VCaP (cell line): ENCODE data around the gene ARL13A.

Experiments
- H3K27ac ChIP-seq: fragments of 450-650 bp; 2 replicates; pipeline ENCODE4 v1.5.1; 2017
- CTCF ChIP-seq: fragments of 450-650 bp; conservative IDR thresholded peaks from 2 replicates; pipeline ENCODE4 v1.5.1; 2017; ENCODE audit warnings: mild to moderate bottlenecking, moderate library complexity

The ARL13A gene

GRCh38 chrX:100939333-100939732, 30.2 kb upstream of the ARL13A start:
- no peak overlapping the region for H3K27ac ChIP-seq
- no peak for TF ChIP-seq CTCF

- H3K27ac ChIP-seq = no peak overlapping the region
- no peak for TF ChIP-seq CTCF
Measured at GRCh38 chrX:100944601-100945000, 24.9 kb upstream of the ARL13A start.

- no peak for TF ChIP-seq CTCF
- H3K27ac ChIP-seq = no peak overlapping the region
Measured at GRCh38 chrX:100946299-100946927, 23.1 kb upstream of the ARL13A start.

GRCh38 chrX:100948557-100948956, 21.0 kb upstream of the ARL13A start:
- no peak overlapping the region for H3K27ac ChIP-seq
- no peak for TF ChIP-seq CTCF

- no peak for TF ChIP-seq CTCF
- H3K27ac ChIP-seq = no peak overlapping the region
Measured at GRCh38 chrX:100962811-100963210, 6.7 kb upstream of the ARL13A start.

GRCh38 chrX:100964362-100964761, 5.1 kb upstream of the ARL13A start:
- no peak for TF ChIP-seq CTCF
- no peak overlapping the region for H3K27ac ChIP-seq

GRCh38 chrX:100969936-100970335, 428 bp downstream of the ARL13A start:
- no peak overlapping the region for H3K27ac ChIP-seq
- no peak for TF ChIP-seq CTCF
